GM18499 (cell line): ENCODE results near the gene SND1.
"Not testable (repeated sequence)": the region's sequence is repeated elsewhere in the genome, so short reads cannot be mapped to it uniquely, and the experiment has no call there.

ENCODE experiments used
- ATAC-seq: cut with Tn5 transposase; IDR thresholded peaks from one replicate; pipeline ENCODE4 v1.9.1; 2021; ENCODE audit warnings: moderate number of reproducible peaks; ENCODE audit not compliant: insufficient read depth, unreplicated experiment

Gene SND1

DNA sequence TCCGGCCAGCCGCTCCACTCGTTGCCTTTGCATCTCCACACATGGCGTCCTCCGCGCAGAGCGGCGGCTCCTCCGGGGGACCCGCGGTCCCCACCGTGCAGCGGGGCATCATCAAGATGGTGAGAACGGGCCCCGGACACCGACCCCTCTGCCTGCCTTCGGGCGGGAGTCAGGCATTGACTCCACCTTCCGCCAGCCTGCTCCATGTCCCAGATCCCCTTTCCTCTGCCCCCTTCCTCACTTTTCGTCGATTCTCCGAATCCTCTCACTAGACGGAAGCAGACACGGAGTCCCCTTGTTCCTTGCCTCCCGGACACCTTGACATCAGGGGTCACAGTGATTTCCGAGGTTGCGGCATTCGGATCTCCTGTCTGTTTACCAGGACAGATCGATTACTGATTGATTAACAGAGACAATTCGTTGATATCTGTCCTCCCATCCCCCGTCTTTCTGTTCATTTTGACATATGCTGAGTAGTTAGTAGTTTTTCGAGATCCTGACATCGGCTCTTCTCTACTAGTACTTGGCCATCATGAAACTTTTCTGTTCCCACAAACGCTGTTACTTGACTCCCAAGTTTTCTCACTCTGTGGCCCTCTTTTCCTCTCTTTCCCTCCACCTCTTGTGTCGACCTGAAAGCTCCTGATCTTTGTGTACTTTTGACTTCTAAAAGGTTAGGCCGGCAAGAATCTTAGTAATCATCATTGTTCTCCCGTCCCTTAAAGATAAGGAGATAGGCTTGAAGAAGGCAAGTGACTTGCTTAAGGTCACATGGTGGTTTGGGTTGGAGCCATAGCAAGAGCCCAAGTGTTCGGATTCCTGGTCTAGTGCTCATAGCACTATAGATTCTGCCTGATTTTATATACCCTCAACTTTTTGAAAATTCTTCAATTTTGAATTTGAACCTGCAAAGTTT, 597 bp downstream of the SND1 start:
- ATAC-seq, result peak; percentile 6

DNA sequence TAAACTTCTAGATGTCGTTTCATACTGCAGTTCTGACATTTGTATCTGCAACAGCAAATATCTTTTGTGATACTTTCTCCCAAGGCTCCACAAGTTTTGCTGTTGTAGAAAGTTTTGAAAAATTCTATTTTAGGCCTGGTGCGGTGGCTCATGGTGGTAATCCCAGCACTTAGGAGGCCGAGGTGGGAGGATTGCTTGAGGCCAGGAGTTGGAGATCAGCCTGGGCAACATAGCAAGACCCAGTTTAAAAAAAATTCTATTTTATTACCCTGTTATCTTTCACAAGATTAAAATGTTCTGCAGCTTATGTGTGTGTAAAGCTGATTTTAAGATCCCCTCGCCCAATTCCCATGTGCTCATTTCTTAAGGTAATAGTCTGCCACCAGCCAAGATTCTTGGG, 1.4 kb downstream of the SND1 start:
- no peak for ATAC-seq

DNA sequence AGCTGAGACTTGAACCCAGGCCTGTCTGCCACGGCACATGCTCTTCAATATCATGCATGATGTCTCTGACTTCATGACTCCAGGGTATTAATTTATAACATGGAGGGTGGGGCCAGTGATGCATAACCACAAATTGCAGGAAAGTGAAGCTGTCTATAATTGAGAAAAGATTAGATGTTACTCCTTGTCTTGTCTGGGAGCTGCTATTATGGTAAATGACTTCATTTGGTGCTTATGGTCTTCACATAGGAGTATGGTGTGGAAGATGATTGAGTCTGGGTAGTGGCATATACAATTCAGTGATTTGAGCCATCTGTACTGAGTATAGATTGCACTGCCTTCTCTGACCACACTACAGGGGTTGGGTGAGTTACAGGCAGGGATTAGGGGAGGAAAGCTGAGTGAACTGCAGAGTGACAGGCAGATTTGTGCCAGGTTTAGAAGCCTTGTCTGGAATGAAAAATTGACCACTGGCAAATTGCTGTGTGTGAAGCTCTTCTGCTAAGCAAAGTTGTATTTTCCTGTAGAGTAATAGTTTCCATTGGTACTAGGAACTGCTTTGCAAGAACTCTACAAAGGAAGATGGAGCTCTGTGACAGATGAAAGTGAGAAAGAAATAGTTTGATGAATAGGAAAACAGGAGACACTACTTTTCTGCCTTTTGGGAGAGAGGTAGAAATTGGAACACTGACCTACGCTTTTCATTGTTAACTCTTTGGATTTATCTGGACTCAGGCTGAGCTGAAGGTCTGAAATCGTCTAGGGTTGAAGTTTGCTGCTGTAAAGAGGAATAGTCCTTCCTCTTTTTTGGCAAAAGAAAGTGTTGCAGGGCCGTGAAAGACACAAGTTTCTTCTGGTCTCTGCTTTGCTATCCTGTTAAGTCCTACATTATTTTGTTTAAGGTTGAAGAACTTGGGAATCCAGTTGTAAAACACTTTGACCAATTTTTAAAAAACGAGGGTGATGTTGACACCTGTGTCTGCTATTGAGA, 2.7 kb downstream of the SND1 start:
- no peak for ATAC-seq

DNA sequence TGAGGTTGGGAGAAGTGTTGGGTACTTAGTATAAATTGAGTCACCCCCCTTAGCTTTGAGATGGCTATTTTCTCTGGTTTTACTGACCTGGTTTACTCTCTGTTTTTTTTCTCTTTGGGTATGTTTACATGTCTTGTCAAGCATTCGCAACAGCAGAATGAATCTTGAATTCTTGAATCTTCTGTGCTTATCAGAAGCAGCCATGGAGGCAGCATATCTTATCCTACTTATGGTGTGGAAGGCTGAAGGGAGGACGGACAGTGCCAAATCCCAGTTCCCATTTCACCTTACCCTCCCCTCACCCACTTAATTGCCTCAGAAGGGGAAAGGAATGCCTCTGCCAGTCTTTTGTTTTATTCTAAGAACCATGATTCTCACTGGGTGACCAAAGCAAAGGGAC, 3.7 kb downstream of the SND1 start:
- ATAC-seq, result no peak

DNA sequence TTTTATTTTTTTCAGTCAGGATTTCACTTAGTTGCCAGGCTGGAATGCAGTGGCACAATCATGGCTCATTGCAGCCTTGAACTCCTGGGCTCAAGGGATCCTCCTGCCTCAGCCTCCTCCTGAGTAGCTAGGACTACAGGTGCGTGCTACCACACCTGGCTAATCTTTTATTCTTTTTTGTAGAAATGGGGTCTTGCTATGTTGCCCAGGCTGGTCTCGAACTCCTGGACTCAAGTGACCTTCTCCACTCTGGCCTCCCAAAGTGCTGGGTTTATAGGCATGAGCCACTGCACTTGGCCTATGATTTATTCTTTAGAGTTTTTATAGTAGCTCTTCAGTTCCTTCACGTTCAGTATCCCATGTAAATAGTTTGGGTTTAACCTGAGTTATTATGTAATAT, 5.5 kb downstream of the SND1 start:
- no peak for ATAC-seq

DNA sequence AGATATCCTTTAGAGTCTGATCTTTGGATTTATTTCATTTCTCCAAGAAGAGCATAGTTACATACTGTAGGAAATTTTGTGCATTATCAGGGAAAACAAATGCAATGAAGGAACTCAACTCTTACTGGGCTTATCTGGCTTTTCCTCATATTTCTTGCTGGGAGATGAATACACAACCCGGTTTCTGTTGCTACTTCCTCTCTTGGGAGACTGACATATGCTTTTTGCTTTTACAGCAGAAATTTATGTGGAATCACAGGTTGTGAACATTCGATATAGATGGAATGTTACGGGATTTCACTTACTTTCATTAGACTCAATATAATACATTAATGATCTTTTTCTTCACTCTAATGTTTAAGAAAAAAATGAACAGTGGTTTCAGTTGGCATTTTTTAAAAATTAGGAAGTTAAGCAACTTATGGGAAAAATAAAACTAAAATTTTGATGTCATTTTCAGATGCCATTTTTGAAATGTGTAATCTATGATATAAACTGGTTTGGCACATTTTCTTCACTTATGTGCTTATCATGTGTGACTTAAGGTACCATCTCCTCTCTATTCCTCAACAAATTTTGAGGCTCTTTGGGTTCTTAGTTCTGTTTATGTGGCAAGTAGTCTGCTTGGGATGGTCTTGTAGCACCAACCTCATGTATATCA, 7.1 kb downstream of the SND1 start:
- no peak for ATAC-seq

DNA sequence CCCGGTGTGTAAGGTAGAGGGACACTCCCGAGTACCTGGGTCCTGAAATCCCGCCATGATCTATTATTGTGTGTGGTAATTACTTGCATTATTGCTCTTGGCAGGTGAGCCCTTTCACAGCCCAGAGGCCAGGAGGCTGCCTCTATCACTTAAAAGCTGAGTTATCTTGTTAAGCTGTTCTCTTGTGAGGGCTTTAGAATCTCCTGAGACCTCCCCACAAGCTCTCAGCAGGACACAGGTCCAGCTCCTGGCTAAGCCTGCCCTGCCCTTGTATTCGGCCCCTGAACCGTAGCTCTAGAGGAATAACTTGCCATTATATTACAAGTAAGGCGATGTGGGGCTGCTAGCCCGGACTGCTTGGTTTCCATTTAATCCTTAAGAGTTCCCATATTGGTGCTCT, 13.9 kb downstream of the SND1 start:
- no peak for ATAC-seq

DNA sequence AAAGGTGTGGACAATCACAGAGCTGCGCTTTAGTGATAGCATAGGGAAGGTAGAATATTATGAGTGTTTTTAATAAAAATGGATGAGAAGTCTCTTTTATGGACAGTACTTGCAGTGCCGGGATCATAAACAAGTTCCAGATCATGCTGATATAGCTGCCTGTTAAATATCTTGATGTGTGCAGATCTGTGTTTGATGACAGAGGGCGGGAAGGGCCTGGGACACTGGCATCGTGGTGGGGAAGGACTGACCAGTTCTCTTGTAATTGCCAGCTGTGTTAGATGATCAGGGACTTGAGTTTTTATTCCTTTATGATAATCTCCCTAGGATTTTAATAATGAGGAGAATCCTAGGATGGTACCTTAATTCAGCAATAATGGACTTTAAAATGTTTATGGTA, 14.6 kb downstream of the SND1 start:
- no peak for ATAC-seq

DNA sequence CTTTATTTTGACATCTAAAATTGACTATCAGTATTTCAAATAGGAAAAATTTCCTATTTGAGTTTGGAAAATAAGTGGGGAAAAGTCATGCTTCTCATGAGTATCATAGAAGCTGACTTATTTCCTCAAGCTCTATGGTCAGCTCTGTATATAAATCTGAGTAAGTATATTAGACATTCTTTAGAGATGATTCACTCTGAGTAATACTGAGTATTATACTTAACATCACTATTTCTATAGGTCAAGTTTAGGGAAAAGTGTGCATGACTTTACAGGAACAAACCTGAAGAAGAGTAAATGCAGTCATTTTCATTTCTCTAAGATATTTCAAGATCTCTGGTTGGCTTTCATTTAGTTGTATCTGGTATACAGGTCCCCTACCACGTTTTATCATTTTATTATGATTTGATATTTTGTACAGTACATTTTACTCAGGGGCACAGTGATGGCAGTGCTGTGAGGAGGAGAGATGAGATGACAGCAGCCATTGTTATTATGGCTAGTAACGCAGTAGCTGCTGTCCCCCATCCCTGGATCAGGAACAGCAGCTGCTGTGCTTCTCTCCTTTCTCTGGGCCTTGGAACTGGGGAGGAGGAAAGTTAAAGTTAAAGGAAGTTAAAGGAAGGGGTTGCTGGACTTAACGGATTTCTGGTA, 15.2 kb downstream of the SND1 start:
- no peak for ATAC-seq

DNA sequence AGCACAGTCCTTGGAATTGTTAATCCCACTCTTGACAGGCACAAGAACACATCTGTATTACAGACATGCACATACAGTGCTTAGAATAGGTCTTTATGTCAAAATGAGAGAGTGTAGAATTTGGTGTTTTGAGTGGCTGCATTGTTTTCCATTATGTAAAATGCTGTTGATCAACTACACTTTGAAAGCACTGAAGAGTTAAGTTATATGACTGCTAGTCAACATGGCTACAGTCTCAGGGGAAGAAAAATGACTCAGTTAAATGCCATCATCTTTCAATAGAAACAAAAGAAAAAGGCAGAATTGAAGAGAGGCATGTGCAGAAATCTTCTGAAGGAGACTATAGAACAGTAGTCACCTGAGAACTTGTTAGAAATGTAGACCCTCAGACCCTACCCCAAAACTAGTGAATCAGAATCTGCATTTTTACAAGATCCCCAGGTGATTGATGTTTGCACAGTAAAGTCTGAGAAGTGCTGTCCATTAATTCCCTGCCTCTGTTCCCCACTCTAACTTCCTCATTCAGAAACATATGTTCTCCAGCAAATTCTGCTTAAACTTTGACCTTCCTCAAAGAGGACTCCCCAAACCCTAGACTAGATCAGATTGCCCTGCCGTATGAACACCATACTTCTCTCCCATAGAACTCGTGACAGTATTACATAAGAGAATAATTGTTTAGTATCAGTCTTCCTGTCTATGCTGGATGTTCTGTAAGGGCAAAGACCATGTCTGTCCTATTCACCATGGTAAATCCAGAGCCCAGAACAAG, 16.0 kb downstream of the SND1 start:
- no peak for ATAC-seq

DNA sequence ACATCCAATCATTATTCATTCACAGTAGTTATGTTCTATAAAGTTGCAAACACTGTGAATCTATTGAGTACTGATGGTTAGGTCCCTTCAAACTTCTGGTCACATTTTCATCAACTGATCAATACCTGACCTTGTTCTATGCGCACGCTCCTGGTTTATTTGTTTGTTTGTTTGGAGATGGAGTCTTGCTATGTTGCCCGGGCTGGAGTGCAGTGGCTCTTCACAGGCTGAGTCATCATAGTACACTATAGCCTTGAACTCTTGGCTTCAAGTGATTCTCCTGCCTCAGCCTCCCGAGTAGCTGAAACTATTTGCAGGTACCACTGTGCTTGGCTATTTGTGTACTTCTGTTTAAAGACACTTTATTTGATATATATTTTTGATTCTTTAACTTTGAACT, 19.3 kb downstream of the SND1 start:
- no peak for ATAC-seq

DNA sequence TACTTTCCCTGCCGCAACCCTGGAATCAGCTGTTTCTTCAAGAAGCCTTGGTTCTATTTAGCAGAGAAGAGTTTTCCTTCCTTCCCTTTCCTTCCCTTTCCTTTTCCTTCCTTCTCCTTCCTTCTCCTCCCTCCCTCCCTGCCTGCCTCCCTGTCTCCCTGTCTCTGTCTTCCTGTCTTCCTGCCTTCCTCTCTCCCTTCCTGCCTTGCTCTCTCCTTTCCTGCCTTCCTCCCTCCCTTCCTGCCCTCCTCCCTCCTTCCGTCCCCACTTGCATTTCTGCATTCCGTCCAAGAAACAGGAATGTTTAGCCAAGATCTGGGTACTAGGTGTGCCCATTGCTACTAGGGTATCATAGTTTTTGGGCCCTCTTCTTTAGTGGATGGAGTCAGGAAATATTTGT, 21.9 kb downstream of the SND1 start:
- ATAC-seq, result no peak

DNA sequence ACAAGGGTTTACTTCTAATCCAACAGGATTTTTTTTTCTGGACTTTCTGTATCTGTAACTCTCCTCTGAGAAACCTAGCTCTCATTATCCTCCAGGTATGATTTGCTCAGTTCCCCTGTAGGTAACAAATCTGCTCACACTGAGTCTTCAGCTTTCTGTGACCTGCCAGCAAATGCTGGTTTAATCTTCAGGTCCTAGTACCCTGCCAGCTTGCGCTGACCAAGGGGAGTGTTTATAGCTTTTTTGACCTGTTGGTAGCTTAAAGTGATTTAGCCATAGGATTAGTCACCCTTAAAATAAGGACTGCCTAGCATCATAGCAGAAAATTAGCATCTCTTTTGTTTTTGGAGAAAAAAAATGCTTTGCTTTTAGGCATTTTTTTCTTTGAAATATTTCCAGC, 22.4 kb downstream of the SND1 start:
- ATAC-seq, result no peak

DNA sequence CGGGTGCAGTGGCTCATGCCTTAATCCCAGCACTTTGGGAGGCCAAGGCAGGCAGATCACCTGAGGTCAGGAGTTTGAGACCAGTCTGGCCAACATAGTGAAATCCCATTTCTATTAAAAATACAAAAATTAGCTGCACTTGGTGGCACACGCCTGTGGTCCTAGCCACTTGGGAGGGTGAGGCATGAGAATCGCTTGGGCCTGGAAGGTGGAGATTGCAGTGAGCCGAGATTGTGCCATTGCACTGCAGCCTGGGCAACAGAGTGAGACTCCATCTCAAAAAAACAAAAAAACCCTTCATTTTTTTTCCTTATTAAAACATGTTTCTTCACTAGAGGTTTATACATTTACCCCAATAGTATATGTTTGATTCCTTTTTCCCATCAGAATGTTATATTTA, 22.9 kb downstream of the SND1 start:
- ATAC-seq, result not testable (repeated sequence)

DNA sequence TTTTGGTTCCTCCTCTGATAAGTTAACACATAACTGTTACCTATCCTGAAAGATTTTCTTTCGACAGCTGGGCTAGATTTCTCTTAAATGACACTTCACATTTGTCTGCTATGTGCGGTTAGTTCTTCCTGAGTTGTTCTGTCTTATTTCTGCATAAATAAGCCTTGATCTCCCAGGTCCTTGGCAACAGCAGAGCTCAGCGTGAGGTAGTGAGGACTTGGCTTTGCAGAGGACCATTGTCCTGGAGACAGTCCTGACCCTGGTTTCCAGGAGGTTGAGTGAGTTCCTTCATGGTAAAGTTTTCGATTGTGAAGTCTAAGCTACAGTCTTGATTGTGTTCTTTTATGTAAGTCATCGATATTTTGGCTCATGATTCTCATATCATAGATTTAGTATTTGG, 23.7 kb downstream of the SND1 start:
- no peak for ATAC-seq

DNA sequence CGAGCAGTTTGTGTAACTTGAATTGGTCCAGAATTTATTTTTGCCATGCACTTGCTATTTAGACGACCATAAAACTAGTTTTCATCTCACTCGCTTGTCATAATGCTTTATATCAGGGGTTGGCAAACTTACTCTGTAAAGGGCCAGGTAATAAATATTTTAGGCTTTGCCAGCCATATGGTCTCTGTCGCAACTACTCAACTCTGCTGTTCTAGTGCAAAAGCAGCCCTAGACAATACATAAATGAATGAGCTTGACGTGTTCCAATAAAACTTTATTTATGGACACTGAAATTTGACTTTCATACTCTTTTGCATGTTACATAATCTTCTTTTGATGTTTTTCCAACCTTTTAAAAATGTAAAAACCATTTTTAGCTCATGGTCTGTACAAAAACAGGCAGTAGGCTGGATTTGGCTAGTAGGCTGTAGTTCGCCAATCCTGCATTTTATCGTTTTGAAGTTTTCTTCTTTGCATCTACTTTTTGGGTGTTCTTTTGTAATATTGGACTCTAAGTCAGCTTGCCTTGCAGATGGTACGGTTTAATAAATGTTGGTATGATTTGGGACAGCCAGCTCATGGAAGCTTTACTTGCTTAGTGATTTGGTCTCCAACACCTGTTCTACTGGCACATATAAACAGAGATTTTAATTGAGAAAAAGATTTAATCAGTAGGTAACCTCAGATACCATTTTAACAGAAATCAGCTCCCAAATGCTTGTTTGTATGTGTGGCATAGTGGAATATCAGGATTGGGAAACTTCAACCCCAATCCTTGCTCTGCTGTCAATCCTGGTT, 25.6 kb downstream of the SND1 start:
- no peak for ATAC-seq

DNA sequence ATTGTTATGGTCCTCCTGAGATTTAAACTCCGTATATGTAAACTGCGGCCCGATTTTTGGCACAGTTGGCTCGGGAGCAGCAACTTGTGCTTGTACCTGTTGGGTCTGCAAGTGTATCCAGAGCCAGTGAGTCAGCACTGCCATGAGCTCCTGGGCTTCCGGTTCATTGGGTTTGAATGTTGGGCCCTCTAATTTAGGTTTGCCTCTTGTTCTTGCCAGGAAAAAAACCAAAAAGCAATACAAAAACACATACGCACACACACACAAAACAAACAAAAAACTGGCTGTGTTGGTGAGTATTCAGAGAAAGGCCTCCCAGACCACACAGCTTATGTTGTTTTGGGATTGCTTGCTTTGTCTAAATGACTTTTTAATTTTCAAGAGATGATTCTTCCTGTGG, 26.3 kb downstream of the SND1 start:
- ATAC-seq, result no peak

DNA sequence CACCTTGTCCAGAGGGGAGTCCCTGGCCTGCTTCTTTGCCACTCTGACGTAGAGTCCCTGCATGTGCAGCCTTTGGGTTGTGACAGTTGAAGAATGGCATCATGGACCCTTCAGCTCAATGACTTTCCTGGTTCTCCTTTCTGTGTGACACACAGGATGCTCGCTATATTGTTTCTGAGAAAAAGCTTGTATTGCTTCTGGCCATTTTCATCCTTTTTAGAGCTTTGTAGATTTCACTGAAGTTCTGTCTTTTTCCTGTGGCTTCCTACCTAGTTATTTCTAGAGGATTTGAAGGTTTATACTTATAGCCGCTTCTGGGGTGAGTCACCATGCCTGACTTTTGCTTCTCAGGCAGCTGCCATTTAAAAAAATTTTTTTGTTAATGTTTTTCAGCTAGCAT, 27.0 kb downstream of the SND1 start:
- peak; percentile 87 for ATAC-seq

DNA sequence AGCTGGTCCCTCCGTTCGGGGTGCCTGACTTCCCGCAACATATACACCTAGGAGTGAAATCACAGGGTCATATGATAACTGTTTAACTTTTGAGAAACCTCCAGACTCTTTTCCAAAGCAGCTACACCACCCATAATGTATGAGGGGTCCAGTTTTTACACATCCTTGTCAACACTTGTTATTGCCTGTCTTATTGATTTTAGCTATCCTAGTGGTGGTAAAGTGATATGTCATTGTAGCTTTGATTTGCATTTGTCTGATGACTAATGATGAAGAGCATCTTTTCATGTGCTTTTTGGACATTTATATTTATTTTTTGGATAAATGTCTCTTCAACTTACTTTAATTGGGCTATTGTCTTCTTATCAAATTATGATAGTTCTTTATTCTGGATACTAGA, 29.0 kb downstream of the SND1 start:
- no peak for ATAC-seq
